Measurements from ENCODE around the gene PLCB2.

GRCh38 chr15:40286794-40287193 is 20.9 kb downstream of the PLCB2 start:
- TF ChIP-seq POLR2A (IDR thresholded peaks at IDR 0.05; ENCODE audit: low read length) (no peak), GATA1 (IDR thresholded peaks at IDR 0.05; ENCODE audit: low read depth, low read length) (no peak)

Measured in erythroblast (primary cell).